HEK293T (cell line): Measurements from ENCODE around the gene EFCC1.

Source experiments
- FOXM1 ChIP-seq: fragments of 450-650 bp; IDR thresholded peaks from 2 replicates; pipeline ENCODE4 v1.6.1; 2017; ENCODE audit warnings: mild to moderate bottlenecking, borderline replicate concordance
- SP1 ChIP-seq: fragments of 450-650 bp; IDR thresholded peaks from 2 replicates; pipeline ENCODE4 v1.6.1; 2017
- TARDBP ChIP-seq: fragments of 450-650 bp; IDR thresholded peaks from 2 replicates; pipeline ENCODE4 v1.6.1; 2016

- TF ChIP-seq FOXM1, result no peak
- no peak for TF ChIP-seq SP1
- TF ChIP-seq TARDBP, result no peak
Measured at GRCh38 chr3:128984596-128984995, 16.5 kb upstream of the EFCC1 start.
